Spleen (tissue), 7 donors: ENCODE results near the gene SCGB1D2.

ENCODE experiments used
- CTCF ChIP-seq, 11 experiments: fragments of 200-600 bp in 7 of 11; fragments of 450-650 bp in 4 of 11; sonication (generic) in 4 of 11; IDR thresholded peaks in 8 of 11; conservative IDR thresholded peaks in 3 of 11; 1 replicate in 7 of 11; 2 replicates in 4 of 11; pipeline versions ENCODE4 v1.4.0 to v1.8.0; 2016 to 2021; ENCODE audit warnings: antibody characterized with exemption in 11 of 11, inconsistent platforms in 4 of 11, mild to moderate bottlenecking in 1 of 11
- POLR2A ChIP-seq, 3 donors: fragments of 450-650 bp; IDR thresholded peaks; one replicate each; pipeline ENCODE4 v1.5.1; 2017; ENCODE audit warnings: antibody characterized with exemption in 3 of 3, mild to moderate bottlenecking in 1 of 3
- donor health status: DM: no; HTN: no; CAD: no; lungs with moderate emphysema.
- donor health status: DM: no; HTN: no; CAD: no.
- donor health status: DM: no; HTN: no; CAD: no.

GRCh38 chr11:62267050-62267449, 25.0 kb downstream of the SCGB1D2 start:
- TF ChIP-seq CTCF (IDR thresholded peaks at IDR 0.05 in 8 of 11, conservative IDR thresholded peaks at IDR 0.05 in 3 of 11) = no peak
- no peak for TF ChIP-seq POLR2A (IDR thresholded peaks at IDR 0.05)
